ENCODE measurements around the gene L1TD1.

DNA sequence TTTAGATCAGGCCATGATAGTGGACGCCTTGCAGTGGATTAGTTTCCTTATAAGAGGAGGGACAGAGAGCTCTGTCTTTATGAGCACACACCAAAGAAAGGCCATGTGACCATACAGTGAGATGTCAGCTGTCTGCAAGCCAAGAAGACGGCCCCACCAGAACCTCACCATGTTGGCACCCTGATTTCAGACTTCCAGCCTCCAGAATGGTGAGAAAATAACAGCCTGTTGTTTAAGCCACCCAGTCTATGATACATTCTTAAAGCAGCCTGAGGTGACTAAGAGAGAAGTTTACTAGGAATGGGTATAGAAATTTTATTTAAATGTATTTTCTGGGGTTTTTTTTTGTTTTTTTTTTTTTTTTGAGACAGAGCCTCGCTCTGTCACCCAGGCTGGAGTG lies 29.5 kb downstream of the L1TD1 start:
- TF ChIP-seq, protein P1, sequence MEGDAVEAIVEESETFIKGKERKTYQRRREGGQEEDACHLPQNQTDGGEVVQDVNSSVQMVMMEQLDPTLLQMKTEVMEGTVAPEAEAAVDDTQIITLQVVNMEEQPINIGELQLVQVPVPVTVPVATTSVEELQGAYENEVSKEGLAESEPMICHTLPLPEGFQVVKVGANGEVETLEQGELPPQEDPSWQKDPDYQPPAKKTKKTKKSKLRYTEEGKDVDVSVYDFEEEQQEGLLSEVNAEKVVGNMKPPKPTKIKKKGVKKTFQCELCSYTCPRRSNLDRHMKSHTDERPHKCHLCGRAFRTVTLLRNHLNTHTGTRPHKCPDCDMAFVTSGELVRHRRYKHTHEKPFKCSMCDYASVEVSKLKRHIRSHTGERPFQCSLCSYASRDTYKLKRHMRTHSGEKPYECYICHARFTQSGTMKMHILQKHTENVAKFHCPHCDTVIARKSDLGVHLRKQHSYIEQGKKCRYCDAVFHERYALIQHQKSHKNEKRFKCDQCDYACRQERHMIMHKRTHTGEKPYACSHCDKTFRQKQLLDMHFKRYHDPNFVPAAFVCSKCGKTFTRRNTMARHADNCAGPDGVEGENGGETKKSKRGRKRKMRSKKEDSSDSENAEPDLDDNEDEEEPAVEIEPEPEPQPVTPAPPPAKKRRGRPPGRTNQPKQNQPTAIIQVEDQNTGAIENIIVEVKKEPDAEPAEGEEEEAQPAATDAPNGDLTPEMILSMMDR (IDR thresholded peaks at IDR 0.05 in 2 of 3, conservative IDR thresholded peaks at IDR 0.05 in 1 of 3; ENCODE audit: borderline replicate concordance in 1 of 3, insufficient read depth in 1 of 3, low read depth in 2 of 3, low read length in 2 of 3) = no peak
- TF ChIP-seq, protein P2, sequence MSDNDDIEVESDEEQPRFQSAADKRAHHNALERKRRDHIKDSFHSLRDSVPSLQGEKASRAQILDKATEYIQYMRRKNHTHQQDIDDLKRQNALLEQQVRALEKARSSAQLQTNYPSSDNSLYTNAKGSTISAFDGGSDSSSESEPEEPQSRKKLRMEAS (IDR thresholded peaks at IDR 0.05) = no peak
- TF ChIP-seq POLR2A (IDR thresholded peaks at IDR 0.05; ENCODE audit: borderline replicate concordance, extremely low read depth, insufficient read depth, insufficient read length) = no peak
- TF ChIP-seq SIN3A (IDR thresholded peaks at IDR 0.05; ENCODE audit: low read depth) = no peak
- no peak for TF ChIP-seq EZH2 (IDR thresholded peaks at IDR 0.05)
- TF ChIP-seq RAD21 (IDR thresholded peaks at IDR 0.05; ENCODE audit: low read depth) = no peak
- no peak for TF ChIP-seq CEBPB (IDR thresholded peaks at IDR 0.05; ENCODE audit: low read depth)
- TF ChIP-seq POLR2AphosphoS5 (IDR thresholded peaks at IDR 0.05; ENCODE audit: low read depth, low read length) = no peak
- no peak for TF ChIP-seq ZNF274 (IDR thresholded peaks at IDR 0.05; ENCODE audit: low read depth, low read length)
